Suprapubic skin (tissue), 4 donors: Measurements from ENCODE around the gene TMEM242. TPM values are rescaled to one million over a fixed set of nuclear protein-coding genes. Genes with fewer than 3 reads are reported as not detected.

ENCODE experiments used
- DNase-seq, 2 donors: peaks; one replicate each; pipeline ENCODE4 v3.0.0-alpha.2; 2019; ENCODE audit warnings: low spot score in 2 of 2
- H3K27ac ChIP-seq: fragments of 200-600 bp; sonication (generic); one replicate; pipeline ENCODE4 v1.5.1; 2019
- H3K27me3 ChIP-seq: fragments of 200-600 bp; sonication (generic); one replicate; pipeline ENCODE4 v1.5.1; 2019
- H3K36me3 ChIP-seq: fragments of 200-600 bp; sonication (generic); one replicate; pipeline ENCODE4 v1.5.1; 2019
- H3K4me1 ChIP-seq: fragments of 200-600 bp; sonication (generic); one replicate; pipeline ENCODE4 v1.5.1; 2019
- H3K4me3 ChIP-seq: fragments of 200-600 bp; sonication (generic); one replicate; pipeline ENCODE4 v1.5.1; 2019; ENCODE audit warnings: mild to moderate bottlenecking
- H3K9me3 ChIP-seq: fragments of 200-600 bp; sonication (generic); one replicate; pipeline ENCODE4 v1.5.1; 2019
- CTCF ChIP-seq, 2 donors: fragments of 200-600 bp in 1 of 2; fragments of 450-650 bp in 1 of 2; sonication (generic) in 1 of 2; IDR thresholded peaks; one replicate each; pipeline ENCODE4 v1.5.1; 2016 to 2019; ENCODE audit warnings: antibody characterized with exemption in 2 of 2, mild to moderate bottlenecking in 1 of 2, moderate library complexity in 1 of 2
- EP300 ChIP-seq: sonication (generic); formaldehyde crosslinking; IDR thresholded peaks from one replicate; pipeline ENCODE4 v1.6.1; 2017; ENCODE audit warnings: antibody characterized with exemption
- POLR2A ChIP-seq, 2 donors: fragments of 450-650 bp; IDR thresholded peaks; one replicate each; pipeline ENCODE4 v1.6.1; 2017; ENCODE audit warnings: antibody characterized with exemption in 2 of 2, mild to moderate bottlenecking in 2 of 2, moderate library complexity in 2 of 2
- POLR2AphosphoS5 ChIP-seq, 3 donors: sonication (generic); formaldehyde crosslinking; IDR thresholded peaks; one replicate each; pipeline ENCODE4 v1.6.1; 2017; ENCODE audit warnings: antibody characterized with exemption in 3 of 3
- WGBS: methylation state at CpG from one replicate; pipeline ENCODE4 v1.1.5; 2018; 5-methylcytosine and 5-hydroxymethylcytosine counted together
- total RNA-seq, 4 donors: library from RNA; depleted of rRNA; stranded (reverse); fragments of >200 nt; gene quantifications; one replicate each; pipeline ENCODE4 v1.1.0, GENCODE V29; 2016

Gene TMEM242
- total RNA-seq, 4 donors from 2014 or later, result 3.9 to 5.7 (median 4.6) TPM

- H3K27ac ChIP-seq, result no peak overlapping the region
- TF ChIP-seq POLR2A (IDR thresholded peaks at IDR 0.05) (no peak), CTCF (IDR thresholded peaks at IDR 0.05) (no peak), EP300 (no peak), POLR2AphosphoS5 (IDR thresholded peaks at IDR 0.05) (no peak)
- H3K27me3 ChIP-seq, result no peaks in the 10 kb centered on the region
- H3K9me3 ChIP-seq, result no peaks in the 10 kb centered on the region
- WGBS, result 83% methylated on average over 4 of the region's 4 CpGs
- peaks cover 42% of the 10 kb centered on the region for H3K4me1 ChIP-seq
- H3K4me3 ChIP-seq, result no peak overlapping the region
- no peak for DNase-seq
- no peaks in the 10 kb centered on the region for H3K36me3 ChIP-seq
Measured at GRCh38 chr6:157271911-157272310, 51.4 kb downstream of the TMEM242 start.

- peak in 1 of 2 donors; percentile 44 for DNase-seq
- Histone ChIP-seq H3K4me1 (peaks cover 42% of the 10 kb centered on the region), H3K36me3 (no peaks in the 10 kb centered on the region), H3K27ac (no peak overlapping the region), H3K9me3 (no peaks in the 10 kb centered on the region), H3K27me3 (no peaks in the 10 kb centered on the region), H3K4me3 (no peak overlapping the region)
- 93% methylated on average over 9 of the region's 9 CpGs for WGBS
- TF ChIP-seq EP300 (no peak), CTCF (IDR thresholded peaks at IDR 0.05) (no peak), POLR2AphosphoS5 (IDR thresholded peaks at IDR 0.05) (no peak), POLR2A (IDR thresholded peaks at IDR 0.05) (no peak)
Measured at GRCh38 chr6:157271441-157271840, 51.9 kb downstream of the TMEM242 start.

GRCh38 chr6:157270916-157271315, 52.4 kb downstream of the TMEM242 start:
- no peak overlapping the region for H3K27ac ChIP-seq
- no peaks in the 10 kb centered on the region for H3K27me3 ChIP-seq
- H3K9me3 ChIP-seq, result no peaks in the 10 kb centered on the region
- no peak for DNase-seq
- H3K4me1 ChIP-seq, result peaks cover 42% of the 10 kb centered on the region
- H3K36me3 ChIP-seq, result no peaks in the 10 kb centered on the region
- no peak for TF ChIP-seq POLR2A (IDR thresholded peaks at IDR 0.05)
- no peak for TF ChIP-seq EP300
- TF ChIP-seq POLR2AphosphoS5 (IDR thresholded peaks at IDR 0.05), result no peak
- no peak for TF ChIP-seq CTCF (IDR thresholded peaks at IDR 0.05)
- WGBS, result 88% methylated on average over 2 of the region's 2 CpGs
- no peak overlapping the region for H3K4me3 ChIP-seq

GRCh38 chr6:157270308-157270707, 53.0 kb downstream of the TMEM242 start:
- 95% methylated on average over 1 of the region's 1 CpG for WGBS
- no peak for DNase-seq
- TF ChIP-seq POLR2AphosphoS5 (IDR thresholded peaks at IDR 0.05) (no peak), EP300 (no peak), POLR2A (IDR thresholded peaks at IDR 0.05) (no peak), CTCF (IDR thresholded peaks at IDR 0.05) (no peak)
- Histone ChIP-seq H3K9me3 (no peaks in the 10 kb centered on the region), H3K4me3 (no peak overlapping the region), H3K27me3 (no peaks in the 10 kb centered on the region), H3K36me3 (no peaks in the 10 kb centered on the region), H3K4me1 (peaks cover 38% of the 10 kb centered on the region), H3K27ac (no peak overlapping the region)

- Histone ChIP-seq H3K27ac (peak overlapping the region; percentile 8), H3K36me3 (no peaks in the 10 kb centered on the region), H3K4me1 (peaks cover 34% of the 10 kb centered on the region), H3K4me3 (no peak overlapping the region), H3K9me3 (no peaks in the 10 kb centered on the region), H3K27me3 (no peaks in the 10 kb centered on the region)
- DNase-seq, result peak in 1 of 2 donors; percentile 84
- TF ChIP-seq POLR2A (IDR thresholded peaks at IDR 0.05), result no peak
- no peak for TF ChIP-seq POLR2AphosphoS5 (IDR thresholded peaks at IDR 0.05)
- TF ChIP-seq CTCF (IDR thresholded peaks at IDR 0.05), result no peak
- no peak for TF ChIP-seq EP300
- 43% methylated on average over 16 of the region's 16 CpGs for WGBS
Measured at GRCh38 chr6:157269261-157269794, 54.0 kb downstream of the TMEM242 start.
